SU-DHL-6 (cell line): ENCODE results near the gene APOC1.

Source experiments
- H2AFZ ChIP-seq: fragments of 200-600 bp; sonication (generic); 2 replicates; pipeline ENCODE4 v1.6.1; 2014; ENCODE audit warnings: low read depth, mild to moderate bottlenecking, moderate library complexity, mixed read lengths, antibody characterized with exemption, low read length; ENCODE audit not compliant: severe bottlenecking
- H3F3A ChIP-seq: fragments of 200-600 bp; shearing (Covaris generic); 2 replicates; pipeline ENCODE4 v1.6.0; 2016; ENCODE audit warnings: antibody characterized with exemption, mild to moderate bottlenecking; ENCODE audit not compliant: insufficient read depth
- H3K27ac ChIP-seq: fragments of 200-600 bp; sonication (generic); 2 replicates; pipeline ENCODE4 v1.5.1; 2016; ENCODE audit warnings: low read depth, mild to moderate bottlenecking, low read length, moderate library complexity, mixed read lengths
- H3K27me3 ChIP-seq: fragments of 200-600 bp; sonication (generic), shearing (Covaris generic); 2 replicates; pipeline ENCODE4 v1.6.0; 2014; ENCODE audit warnings: mild to moderate bottlenecking, low read length
- H3K36me3 ChIP-seq: fragments of 200-600 bp; sonication (generic); 2 replicates; pipeline ENCODE4 v1.6.1; 2014; ENCODE audit warnings: mild to moderate bottlenecking, low read length, mixed read lengths
- H3K4me2 ChIP-seq: fragments of 300-600, 200-600 bp; shearing (Covaris generic), sonication (generic); 2 replicates; pipeline ENCODE4 v1.6.0; 2014; ENCODE audit warnings: low read length, low read depth, mild to moderate bottlenecking; ENCODE audit not compliant: poor library complexity, severe bottlenecking
- H3K4me3 ChIP-seq: fragments of 200-600 bp; sonication (generic); 2 replicates; pipeline ENCODE4 v1.5.1; 2014; ENCODE audit warnings: antibody characterized with exemption, low read length, mild to moderate bottlenecking, mixed read lengths; ENCODE audit not compliant: insufficient read depth, poor library complexity, severe bottlenecking
- H3K79me2 ChIP-seq: fragments of 200-600 bp; sonication (generic); 2 replicates; pipeline ENCODE4 v1.6.1; 2014; ENCODE audit warnings: mild to moderate bottlenecking, low read length, moderate library complexity; ENCODE audit not compliant: insufficient read depth
- H3K9ac ChIP-seq: fragments of 200-600 bp; sonication (generic); 2 replicates; pipeline ENCODE4 v1.7.0; 2014; ENCODE audit warnings: mild to moderate bottlenecking, low read length
- H3K9me2 ChIP-seq: fragments of 200-600 bp; sonication (generic); replicated peaks from 2 replicates; pipeline ENCODE4 v1.6.1; 2014; ENCODE audit warnings: low read length; ENCODE audit not compliant: insufficient read depth
- H3K9me3 ChIP-seq: fragments of 200-600 bp; sonication (generic); 2 replicates; pipeline ENCODE4 v1.6.1; 2014; ENCODE audit warnings: low read length, mixed read lengths; ENCODE audit not compliant: insufficient read depth
- H4K20me1 ChIP-seq: fragments of 200-600 bp; sonication (generic); 2 replicates; pipeline ENCODE4 v1.6.1; 2014; ENCODE audit warnings: low read depth, mild to moderate bottlenecking, antibody characterized with exemption, low read length, moderate library complexity, mixed read lengths
- EZH2phosphoT487 ChIP-seq: fragments of 200-600 bp; sonication (generic), shearing (Covaris generic); conservative IDR thresholded peaks from 2 replicates; pipeline ENCODE4 v1.6.1; 2018; ENCODE audit warnings: mild to moderate bottlenecking, antibody characterized with exemption, low read length, moderate library complexity, mixed read lengths
- TF ChIP-seq, protein P1 (sequence below): fragments of 200-600 bp; sonication (generic); IDR thresholded peaks from one replicate; pipeline ENCODE4 v1.5.1; 2017; ENCODE audit warnings: antibody characterized with exemption, mild to moderate bottlenecking, low read length, moderate library complexity; ENCODE audit not compliant: insufficient read depth, poor library complexity, severe bottlenecking

Gene APOC1

GRCh38 chr19:44883922-44884321, 30.5 kb upstream of the APOC1 start:
- Histone ChIP-seq H3K27me3 (no peaks in the 10 kb centered on the region), H3K9ac (no peak overlapping the region), H3K36me3 (no peaks in the 10 kb centered on the region), H3K27ac (no peak overlapping the region), H3K4me2 (no peak overlapping the region), H3K9me3 (no peaks in the 10 kb centered on the region), H3K79me2 (no peaks in the 10 kb centered on the region), H3K9me2 (no peaks in the 10 kb centered on the region), H3F3A (no peaks in the 10 kb centered on the region), H2AFZ (no peak overlapping the region), H3K4me3 (no peak overlapping the region), H4K20me1 (no peaks in the 10 kb centered on the region)
- TF ChIP-seq, protein P1, sequence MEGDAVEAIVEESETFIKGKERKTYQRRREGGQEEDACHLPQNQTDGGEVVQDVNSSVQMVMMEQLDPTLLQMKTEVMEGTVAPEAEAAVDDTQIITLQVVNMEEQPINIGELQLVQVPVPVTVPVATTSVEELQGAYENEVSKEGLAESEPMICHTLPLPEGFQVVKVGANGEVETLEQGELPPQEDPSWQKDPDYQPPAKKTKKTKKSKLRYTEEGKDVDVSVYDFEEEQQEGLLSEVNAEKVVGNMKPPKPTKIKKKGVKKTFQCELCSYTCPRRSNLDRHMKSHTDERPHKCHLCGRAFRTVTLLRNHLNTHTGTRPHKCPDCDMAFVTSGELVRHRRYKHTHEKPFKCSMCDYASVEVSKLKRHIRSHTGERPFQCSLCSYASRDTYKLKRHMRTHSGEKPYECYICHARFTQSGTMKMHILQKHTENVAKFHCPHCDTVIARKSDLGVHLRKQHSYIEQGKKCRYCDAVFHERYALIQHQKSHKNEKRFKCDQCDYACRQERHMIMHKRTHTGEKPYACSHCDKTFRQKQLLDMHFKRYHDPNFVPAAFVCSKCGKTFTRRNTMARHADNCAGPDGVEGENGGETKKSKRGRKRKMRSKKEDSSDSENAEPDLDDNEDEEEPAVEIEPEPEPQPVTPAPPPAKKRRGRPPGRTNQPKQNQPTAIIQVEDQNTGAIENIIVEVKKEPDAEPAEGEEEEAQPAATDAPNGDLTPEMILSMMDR = no peak
- TF ChIP-seq EZH2phosphoT487 = no peak

DNA sequence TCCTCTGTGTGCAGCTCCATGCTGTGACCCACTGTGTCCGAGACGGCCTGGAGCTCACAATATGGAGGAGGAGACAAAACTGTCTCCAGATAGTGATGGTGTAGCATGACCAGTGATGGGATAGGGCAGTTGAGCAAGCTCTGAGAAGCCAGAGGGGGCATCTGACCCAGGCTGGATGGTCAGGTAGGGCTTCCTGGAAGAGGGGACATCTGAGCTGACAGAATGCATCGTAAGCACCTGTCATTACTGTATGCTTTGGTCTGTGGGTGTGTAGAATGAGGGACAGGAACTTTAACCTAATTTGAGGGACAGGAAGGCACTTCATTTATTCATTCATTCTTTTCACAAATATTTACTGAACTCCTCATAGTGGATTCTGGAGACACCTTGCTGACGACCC, 29.8 kb upstream of the APOC1 start:
- Histone ChIP-seq H3K27ac (no peak overlapping the region), H3K36me3 (no peaks in the 10 kb centered on the region)

DNA sequence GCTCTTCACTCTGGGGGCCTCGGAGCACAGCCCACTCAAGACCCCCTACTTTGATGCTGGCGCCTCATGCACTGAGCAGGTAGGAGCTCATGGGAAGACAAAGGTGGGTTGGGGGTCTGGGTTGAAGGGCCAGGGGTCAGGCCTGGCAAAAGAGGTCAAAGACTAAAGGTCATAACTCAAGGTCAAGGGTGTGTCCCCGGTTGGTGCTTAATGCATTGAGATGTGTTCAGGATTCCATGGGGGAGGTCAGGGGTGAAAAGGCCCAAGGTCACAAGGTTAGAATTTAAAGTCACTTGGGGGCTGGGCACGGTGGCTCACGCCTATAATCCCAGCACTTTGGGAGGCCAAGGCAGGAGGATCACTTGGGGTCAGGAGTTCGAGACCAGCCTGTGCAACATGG, 28.3 kb upstream of the APOC1 start:
- H3K36me3 ChIP-seq = no peaks in the 10 kb centered on the region
- no peak overlapping the region for H3K27ac ChIP-seq
- H3K9me3 ChIP-seq = no peaks in the 10 kb centered on the region; the same call in 1 of the 2 replicates
- H3F3A ChIP-seq = peaks cover 6% of the 10 kb centered on the region
- TF ChIP-seq, protein P1 = no peak
- TF ChIP-seq EZH2phosphoT487 = no peak
- H4K20me1 ChIP-seq = no peaks in the 10 kb centered on the region
- no peak overlapping the region for H3K4me2 ChIP-seq
- no peak overlapping the region for H2AFZ ChIP-seq
- H3K79me2 ChIP-seq = no peaks in the 10 kb centered on the region; the same call in 1 of the 2 replicates
- H3K27me3 ChIP-seq = no peaks in the 10 kb centered on the region
- H3K9me2 ChIP-seq = no peaks in the 10 kb centered on the region
- no peak overlapping the region for H3K9ac ChIP-seq
- no peak overlapping the region for H3K4me3 ChIP-seq

More for the DNA sequence above, 29.8 kb upstream of the APOC1 start:
- Histone ChIP-seq H3K4me2 (no peak overlapping the region), H2AFZ (no peak overlapping the region), H3K9ac (no peak overlapping the region), H3K79me2 (no peaks in the 10 kb centered on the region), H3K27me3 (no peaks in the 10 kb centered on the region), H3K9me3 (no peaks in the 10 kb centered on the region), H3K4me3 (no peak overlapping the region), H4K20me1 (no peaks in the 10 kb centered on the region), H3F3A (no peaks in the 10 kb centered on the region), H3K9me2 (no peaks in the 10 kb centered on the region)
- no peak for TF ChIP-seq EZH2phosphoT487
- TF ChIP-seq, protein P1 = no peak
